HG03575 (cell line): Measurements from ENCODE around the gene GPR18.
"Not testable (repeated sequence)": the region's sequence is repeated elsewhere in the genome, so short reads cannot be mapped to it uniquely, and the experiment has no call there.

Experiments
- ATAC-seq: cut with Tn5 transposase; IDR thresholded peaks from one replicate; pipeline ENCODE4 v1.9.1; 2021; ENCODE audit not compliant: unreplicated experiment, insufficient number of reproducible peaks, low FRiP score; ENCODE audit errors: extremely low read depth

Gene GPR18

DNA sequence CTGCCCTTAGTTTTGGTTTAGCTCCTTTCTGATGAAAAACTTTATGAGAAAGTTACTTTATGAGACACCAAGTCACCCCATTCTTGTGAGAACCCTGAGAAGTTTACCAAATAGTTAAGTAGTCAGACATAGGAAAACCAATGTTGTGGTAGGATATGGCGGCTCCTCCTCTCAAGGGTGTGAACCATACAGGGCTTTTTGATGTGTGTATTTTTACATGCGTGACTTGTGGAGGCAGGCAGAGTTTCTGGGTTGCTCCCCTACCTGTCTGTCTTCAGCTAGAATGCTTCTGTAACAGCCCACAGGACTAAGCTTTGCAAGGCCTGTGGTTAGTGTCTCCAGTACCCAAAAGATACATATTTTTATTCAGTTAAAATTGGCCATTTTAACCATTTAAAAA lies 39.2 kb downstream of the GPR18 start:
- ATAC-seq = no peak

DNA sequence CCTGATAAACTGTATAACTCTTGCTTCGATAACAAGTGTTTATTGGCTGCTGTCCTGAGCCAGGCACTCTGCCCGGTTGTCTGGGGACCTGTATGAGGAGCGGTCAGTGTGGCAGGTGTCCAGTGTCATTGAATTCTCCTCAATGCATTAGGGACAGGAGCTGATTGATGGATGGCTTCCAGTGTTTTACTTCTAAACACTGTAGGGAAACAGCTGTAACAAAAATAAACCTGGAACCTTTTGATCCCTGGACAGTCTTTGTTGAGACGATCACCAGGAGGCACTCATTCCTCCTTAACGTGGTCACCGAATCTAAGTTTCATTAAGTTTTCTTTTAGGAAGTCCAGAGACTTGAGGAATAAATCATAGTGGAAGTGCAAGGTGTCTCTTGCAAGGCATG lies 39.6 kb downstream of the GPR18 start:
- no peak for ATAC-seq

DNA sequence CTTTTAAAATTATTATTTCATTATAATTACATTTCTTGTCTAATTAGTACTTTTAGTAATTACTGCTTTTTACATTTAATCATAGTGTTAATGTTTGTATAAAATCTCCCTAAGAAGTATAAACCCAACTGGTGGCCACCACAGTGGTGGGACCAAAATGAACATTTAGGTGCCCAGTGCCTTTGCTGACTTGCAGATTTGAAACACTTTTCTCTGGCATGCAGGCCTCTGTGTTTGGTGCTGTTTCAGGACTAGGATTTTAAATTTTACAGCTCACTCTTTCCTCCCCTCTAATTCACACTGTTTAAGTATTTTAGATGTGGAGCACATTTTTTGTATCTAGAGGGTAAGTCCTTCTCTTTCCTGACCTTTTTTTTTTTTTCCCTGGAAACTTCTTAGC lies 40.1 kb downstream of the GPR18 start:
- no peak for ATAC-seq

DNA sequence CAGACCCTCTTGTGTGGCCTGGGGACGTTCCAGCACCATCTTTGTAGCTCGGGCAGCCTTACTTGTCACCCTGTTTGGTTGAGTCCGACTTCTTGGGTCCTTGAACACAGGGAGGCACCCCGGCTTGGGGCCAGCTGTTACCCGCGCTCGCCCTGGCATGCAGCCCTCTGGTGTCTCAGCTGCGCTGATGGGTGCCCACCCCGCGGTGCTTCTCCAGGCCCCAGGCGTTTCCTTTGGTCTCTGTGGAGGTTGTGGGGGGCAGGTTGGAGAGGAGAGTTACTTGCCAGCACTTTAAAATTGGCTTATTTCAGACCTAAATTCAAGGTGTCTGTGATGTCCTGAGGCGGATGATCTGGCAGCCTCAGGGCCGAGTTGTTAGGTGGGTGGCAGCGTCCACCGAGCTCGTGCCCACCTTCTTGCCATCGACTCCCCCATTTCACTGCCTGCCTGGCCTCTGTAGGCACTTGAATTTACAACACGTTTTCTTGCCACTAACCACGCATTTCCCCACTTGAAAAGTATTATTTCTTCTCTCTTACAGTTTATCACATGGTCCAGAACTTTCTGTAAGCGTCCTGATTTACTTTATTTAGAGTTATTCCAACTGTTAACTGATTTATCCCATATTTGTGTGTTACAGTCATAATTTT lies 40.6 kb downstream of the GPR18 start:
- ATAC-seq = no peak

DNA sequence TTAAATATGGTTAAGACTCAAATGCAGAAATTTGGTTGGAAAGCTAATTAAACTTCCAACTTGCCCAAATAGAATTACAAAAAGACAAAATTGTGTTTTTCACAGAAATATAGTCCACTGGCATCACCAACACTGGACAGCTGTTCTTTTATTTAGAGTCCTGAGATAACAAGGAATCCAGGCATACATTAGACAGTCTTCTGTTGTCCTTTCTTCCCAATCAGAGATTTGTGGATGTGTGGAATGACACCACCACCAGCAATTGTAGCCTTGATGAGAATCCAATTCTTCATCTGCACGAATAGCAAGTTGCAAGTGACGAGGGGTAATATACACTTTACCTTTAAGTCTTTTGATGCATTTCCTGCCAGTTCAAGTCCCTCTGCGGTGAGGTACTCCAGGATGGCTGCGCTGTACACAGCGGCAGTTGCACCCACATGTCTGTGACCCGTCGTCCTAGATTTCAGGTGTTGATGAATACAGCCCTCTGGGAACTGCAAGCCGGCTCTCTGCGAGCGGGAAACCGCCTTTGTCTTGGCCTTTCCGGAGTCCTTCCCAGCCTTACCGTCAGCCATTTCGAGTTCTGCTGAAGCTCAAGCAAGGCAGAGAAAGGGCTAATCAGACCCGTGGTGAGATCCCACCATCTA lies 42.9 kb downstream of the GPR18 start:
- no peak for ATAC-seq

DNA sequence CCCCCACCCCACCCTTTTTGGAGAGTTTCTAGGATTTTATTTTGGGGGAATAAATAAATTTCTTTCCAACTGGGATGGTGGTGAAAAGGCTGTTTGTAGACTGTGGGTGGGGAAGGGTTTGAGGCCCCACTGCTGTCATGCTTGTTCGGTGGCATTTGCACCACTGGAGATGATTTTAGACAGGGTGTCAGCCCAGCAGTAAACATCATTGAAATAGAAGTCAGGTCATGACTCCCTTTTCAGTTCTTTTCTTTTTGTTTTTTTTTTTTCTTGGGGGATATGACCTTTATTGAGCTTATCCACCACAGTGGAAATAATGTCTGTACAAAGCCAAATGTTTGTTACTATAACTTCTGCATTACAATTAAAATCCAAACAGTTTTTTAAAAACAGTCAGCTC lies 43.4 kb downstream of the GPR18 start:
- no peak for ATAC-seq

DNA sequence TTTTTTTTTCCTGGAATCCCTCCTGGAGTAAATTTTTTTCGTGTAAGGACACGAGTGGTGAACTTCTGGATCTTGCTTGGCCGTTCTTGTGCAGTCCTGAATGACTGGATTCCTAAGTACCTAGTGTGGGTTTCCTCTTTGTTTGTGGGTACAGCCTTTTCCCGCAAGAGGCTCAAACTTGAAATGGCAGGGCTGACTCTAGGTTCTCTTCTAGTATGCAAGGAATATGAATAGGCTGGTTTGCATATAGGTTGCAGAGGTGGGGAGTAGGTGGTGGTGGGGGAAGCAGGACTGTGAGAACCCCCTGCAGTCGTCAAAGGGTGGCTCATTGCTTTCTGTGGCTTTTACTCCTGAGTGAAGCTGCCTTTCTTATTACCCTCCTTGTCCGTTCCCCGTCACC lies 43.9 kb downstream of the GPR18 start:
- ATAC-seq = peak; percentile 36

DNA sequence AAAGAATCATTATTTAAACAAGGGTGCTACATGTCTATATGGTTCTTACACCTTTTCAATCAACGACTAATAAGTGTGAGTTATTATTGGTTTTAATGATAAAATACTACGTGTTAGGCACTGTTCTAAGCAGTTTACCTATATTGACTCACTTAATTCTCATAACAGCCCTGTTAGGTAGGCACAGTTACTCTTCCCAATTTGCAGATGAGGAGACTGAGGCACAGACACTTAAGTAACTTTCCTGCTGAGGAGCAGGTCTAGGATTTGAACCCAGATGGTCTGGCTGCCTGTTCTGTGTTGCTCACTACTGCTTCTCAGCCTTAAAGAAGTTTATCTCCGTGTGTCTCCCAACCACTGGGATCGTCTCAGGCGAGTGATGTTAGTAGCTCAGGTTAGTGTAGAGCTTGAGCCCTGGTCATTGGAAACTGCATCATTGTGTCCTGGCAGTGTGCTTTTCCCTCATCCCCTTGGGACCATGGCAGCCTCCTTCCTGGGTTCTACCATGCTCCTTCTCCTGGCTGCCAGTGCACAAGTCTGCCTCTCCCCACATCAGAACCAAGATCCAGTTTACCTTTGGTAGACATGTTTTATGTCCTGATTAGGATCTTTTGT lies 46.7 kb downstream of the GPR18 start:
- ATAC-seq = no peak

DNA sequence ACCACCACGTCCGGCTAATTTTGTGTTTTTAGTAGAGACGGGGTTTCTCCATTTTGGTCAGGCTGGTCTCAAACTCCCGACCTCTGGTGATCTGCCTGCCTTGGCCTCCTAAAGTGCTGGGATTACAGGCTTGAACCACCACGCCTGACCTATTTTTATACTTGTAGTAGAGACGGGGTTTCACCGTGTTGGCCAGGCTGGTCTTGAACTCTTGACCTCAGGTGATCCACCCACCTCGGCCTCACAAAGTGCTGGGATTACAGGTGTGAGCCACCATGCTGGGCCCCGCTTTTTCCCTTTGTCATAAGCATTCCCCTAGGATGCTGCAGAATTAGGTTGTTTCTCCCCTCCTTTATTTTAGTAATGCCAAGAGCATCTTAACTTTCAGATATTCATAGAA lies 47.6 kb downstream of the GPR18 start:
- ATAC-seq = not testable (repeated sequence)

DNA sequence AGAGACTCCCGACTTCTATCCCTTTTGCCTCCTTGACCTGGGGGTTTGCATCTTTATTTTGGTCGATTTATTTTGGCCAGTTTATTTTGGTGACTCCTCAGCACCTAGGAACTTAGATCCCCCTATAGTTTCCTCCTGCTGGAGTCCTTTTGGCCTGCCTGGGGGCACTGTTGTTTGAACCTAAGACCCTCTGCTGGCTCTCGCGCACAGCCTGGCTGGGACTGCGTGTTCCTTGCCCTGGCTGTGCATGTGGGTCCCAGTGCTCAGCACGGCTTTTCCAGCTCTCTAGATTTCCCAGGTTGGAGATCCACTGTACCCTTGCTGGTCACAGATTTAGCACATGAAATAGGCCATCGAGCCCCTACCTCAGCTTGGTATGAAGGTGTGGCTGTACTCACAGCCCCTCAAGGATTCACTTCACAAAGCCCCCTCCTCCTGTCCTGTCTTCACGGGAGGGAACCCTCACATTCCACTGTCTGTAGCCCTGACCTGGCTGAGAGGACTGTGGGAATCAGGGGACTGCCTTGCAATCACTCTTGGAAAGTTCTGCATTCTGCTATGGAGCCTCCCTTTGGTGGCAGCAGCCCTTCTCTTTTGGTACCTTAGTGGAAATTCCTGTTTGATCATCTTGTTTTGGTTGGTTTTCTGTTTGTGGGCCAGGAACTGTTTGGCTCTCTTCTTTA lies 49.2 kb downstream of the GPR18 start:
- ATAC-seq = no peak

DNA sequence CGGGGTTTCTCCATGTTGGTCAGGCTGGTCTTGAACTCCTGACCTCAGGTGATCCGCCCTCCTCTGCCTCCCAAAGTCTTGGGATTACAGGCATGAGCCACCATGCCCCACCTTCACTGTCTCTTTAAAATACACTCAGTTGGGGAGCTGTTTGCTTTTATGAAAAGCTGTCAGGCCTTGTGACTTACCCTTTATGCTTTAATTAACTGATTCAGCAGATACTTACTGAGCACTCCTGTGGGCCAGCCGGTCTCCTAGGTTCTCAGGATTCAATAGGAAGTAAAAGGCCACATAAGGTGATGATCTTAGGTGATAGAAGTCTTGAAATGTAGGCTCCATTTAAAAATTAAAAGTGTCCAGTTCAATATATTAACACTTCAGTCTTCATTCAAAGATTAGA lies 50.0 kb downstream of the GPR18 start:
- ATAC-seq = no peak

DNA sequence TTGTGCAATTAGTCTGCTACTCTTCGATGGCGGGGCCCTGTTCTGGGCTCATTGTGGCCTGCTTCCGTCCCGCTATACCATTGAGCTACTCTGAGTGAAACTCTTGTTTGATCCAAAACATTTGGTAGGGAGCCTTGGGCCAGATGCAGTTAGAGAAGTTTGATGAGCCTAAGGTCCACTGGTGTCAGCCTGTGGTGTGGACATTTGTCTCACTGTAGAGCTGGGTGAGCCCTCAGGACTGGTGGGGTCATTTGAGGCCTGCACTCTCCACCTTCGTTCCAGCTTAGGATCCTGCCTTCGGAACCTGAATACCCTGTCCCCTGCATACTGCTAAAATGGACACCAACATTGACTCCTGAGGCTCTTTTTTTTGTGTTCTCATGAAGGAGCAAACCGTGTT lies 50.7 kb downstream of the GPR18 start:
- ATAC-seq = no peak

DNA sequence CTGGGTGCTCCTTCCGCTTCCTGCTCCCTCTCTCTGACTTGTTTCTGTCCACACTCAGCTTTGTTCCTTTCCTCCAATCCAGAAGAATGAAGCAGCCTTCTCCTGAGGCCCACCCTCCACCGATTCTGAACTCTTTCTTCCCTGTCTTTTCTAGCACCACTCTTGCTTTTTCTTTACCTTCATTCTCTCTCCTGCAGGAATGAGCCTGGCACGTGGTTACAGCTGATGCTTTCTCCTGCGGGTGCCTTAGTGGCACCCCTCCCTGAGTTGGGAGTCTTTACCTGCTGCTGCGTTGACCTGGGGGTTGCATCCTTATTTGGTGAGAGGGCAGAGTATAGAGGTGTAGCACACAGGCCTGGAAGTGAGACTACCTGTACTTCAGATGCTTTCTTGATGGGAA lies 51.3 kb downstream of the GPR18 start:
- no peak for ATAC-seq

DNA sequence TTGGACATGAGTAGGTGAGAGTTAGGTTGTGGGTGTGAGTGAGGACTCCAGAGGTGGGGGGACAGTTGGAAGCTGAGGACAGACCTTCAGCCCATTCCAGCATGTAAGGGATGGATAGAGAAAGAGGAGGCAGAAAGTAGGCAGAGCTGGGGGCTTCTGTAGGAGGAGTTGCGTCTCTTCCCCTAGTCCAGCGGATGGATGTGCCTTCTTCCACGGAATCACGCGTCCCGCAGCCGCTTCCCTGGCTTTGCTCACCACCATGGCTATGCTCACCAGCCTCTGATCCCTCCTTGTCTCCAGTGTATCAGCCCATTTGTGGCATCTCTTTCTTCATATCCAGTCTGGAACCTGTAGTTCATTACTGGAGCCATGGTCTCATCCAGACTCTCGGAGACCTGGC lies 52.0 kb downstream of the GPR18 start:
- no peak for ATAC-seq

DNA sequence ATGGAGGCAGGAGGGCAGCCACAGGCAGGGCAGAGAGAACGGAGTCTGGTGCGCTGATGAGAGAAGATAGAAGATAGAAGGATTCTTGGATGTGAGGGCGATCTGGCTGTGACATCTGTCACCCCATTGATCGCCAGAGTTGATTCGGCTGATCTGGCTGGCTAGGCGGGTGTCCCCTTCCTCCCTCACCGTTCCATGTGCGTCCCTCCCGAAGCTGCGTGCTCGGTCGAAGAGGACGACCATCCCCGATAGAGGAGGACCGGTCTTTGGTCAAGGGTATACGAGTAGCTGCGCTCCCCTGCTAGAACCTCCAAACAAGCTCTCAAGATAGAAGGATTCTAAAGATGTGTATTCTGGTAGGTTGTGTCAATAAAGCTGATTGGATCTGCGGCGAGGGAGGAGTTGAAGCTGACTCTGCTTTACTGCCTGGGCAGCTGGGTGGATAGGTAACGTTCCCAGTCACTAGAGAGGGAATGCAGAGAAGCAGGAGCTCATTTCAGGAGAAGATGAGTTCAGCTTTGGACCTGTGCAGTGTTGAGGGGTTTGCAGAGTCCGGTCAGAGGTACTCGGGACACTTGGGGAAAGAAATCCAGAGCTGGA lies 52.5 kb downstream of the GPR18 start:
- no peak for ATAC-seq
